T-helper 17 cell (primary cell): ENCODE measurements around the gene C1QTNF6. TPM values are rescaled to one million over a fixed set of nuclear protein-coding genes. Genes with fewer than 3 reads are reported as not detected.
A peak's percentile ranks its signal among the peaks of the same experiment; 100 is the strongest.

ENCODE experiments used
- ATAC-seq: fragments of 150-1000 bp; cut with Tn5 transposase; 2 replicates; pipeline ENCODE4 v1.10.0; 2021; ENCODE audit warnings: mild to moderate bottlenecking, moderate library complexity
- DNase-seq, 3 donors: peaks; one replicate each; pipeline versions ENCODE4 v3.0.0 to v3.0.0-alpha.2; 2020 to 2021
- H3K9me3 ChIP-seq: one replicate; pipeline ENCODE4 v1.7.0; 2013; ENCODE audit warnings: low read length, mild to moderate bottlenecking; ENCODE audit not compliant: control insufficient read depth, poor library complexity, severe bottlenecking
- H3K27ac Mint-ChIP-seq: one replicate; pipeline ENCODE4 v1.8.0; 2022; ENCODE audit warnings: mild to moderate bottlenecking, moderate library complexity, mixed read lengths
- H3K27me3 Mint-ChIP-seq: one replicate; pipeline ENCODE4 v1.8.0; 2022; ENCODE audit warnings: mixed read lengths
- H3K36me3 Mint-ChIP-seq: one replicate; pipeline ENCODE4 v1.8.0; 2022; ENCODE audit warnings: low read depth, mixed read lengths
- H3K4me1 Mint-ChIP-seq: one replicate; pipeline ENCODE4 v1.8.0; 2022; ENCODE audit warnings: mild to moderate bottlenecking, mixed read lengths
- H3K4me3 Mint-ChIP-seq: one replicate; pipeline ENCODE4 v1.8.0; 2022; ENCODE audit warnings: mild to moderate bottlenecking, moderate library complexity, mixed read lengths
- total RNA-seq, 4 donors: library from RNA in 2 of 4; stranded (reverse) in 2 of 4; gene quantifications; one replicate each; pipeline ENCODE4 v1.2.3 and lab custom pipeline; 2022 to 2026

The C1QTNF6 gene
- total RNA-seq, 2 donors from 2014 or later, result 11.2 to 11.8 TPM

DNA sequence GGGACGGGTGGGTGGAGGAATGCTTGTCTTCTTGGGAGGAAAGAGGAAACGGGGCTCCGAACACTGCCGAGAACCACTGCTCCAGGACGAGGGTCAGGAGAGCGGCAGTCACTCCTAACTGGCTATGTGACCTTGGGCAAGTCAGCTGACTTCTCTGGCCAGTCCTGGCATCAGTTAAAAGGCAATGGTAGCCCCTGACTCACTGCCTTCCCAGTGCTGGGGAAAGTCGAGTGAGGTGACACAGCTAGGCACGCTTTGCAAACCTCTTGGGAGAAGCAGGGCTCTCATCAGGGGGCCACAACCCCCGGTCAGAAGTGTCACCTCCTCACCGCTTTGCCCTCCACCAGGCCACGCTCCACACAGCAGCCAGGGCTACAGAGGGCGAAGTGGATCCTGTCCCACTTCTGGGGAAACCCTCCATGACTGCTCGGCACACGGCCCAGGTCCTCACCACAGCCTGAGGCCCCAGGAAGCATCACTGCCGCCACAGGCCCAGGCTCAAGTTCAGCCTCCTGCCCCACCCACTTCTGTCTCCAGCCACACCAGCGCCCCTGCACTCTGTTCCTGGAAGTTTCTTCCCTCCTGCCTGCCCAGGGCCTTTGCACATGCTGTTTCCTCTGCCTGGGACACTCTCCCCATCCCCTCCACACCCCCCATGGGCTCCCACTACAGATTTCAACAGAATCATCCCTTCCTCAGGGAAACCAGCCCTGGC, 54.6 kb downstream of the C1QTNF6 start:
- H3K9me3 ChIP-seq, result no peaks in the 10 kb centered on the region
- no peaks in the 10 kb centered on the region for H3K27me3 Mint-ChIP-seq
- ATAC-seq (no peak), DNase-seq (no peak)
- H3K36me3 Mint-ChIP-seq, result peaks cover 16% of the 10 kb centered on the region
- peaks cover 11% of the 10 kb centered on the region for H3K4me1 Mint-ChIP-seq
- H3K27ac Mint-ChIP-seq, result peak overlapping the region; percentile 88
- no peak overlapping the region for H3K4me3 Mint-ChIP-seq

GRCh38 chr22:37132773-37133172, 55.3 kb downstream of the C1QTNF6 start:
- Mint-ChIP-seq H3K27me3 (no peaks in the 10 kb centered on the region), H3K36me3 (peaks cover 14% of the 10 kb centered on the region), H3K27ac (peak overlapping the region; percentile 88), H3K4me1 (peaks cover 7% of the 10 kb centered on the region), H3K4me3 (no peak overlapping the region)
- DNase-seq (no peak), ATAC-seq (no peak)
- H3K9me3 ChIP-seq, result no peaks in the 10 kb centered on the region

Other genes with a start within 250 kb of the C1QTNF6 start
- 10 to 100 TPM in 1 of 2 donors, under 1 TPM in 1; 0.60 to 10.7 TPM for gene TST, start 168.8 kb downstream of the C1QTNF6 start, total RNA-seq
- 10 to 100 TPM in 1 of 2 donors, 1 to 10 TPM in 1; 6.4 to 12.3 TPM for gene MPST, start 168.5 kb downstream of the C1QTNF6 start, total RNA-seq
- gene KCTD17, start 136.5 kb downstream of the C1QTNF6 start, total RNA-seq, result 10 to 100 TPM; 26.1 to 31.5 TPM
- gene TMPRSS6, start 78.5 kb downstream of the C1QTNF6 start, total RNA-seq, result under 1 TPM; 0.31 to 0.92 TPM
- gene IL2RB, start 38.3 kb downstream of the C1QTNF6 start, total RNA-seq, result 100 to 1,000 TPM in 1 of 2 donors, 10 to 100 TPM in 1; 76.4 to 107 TPM
- 1 to 10 TPM in 1 of 2 donors, under 1 TPM in 1; 0.37 to 2.1 TPM for gene SSTR3, start 24.2 kb upstream of the C1QTNF6 start, total RNA-seq
- 100 to 1,000 TPM; 297 to 478 TPM for gene RAC2, start 56.0 kb upstream of the C1QTNF6 start, total RNA-seq
- gene CYTH4, start 94.3 kb upstream of the C1QTNF6 start, total RNA-seq, result 10 to 100 TPM; 89.5 to 98.7 TPM
- gene ELFN2, start 239.2 kb upstream of the C1QTNF6 start, total RNA-seq, result under 1 TPM; 0.10 to 0.12 TPM